ENCODE data around the gene PRM2.

Gene PRM2

GRCh38 chr16:11250091-11250785 is 26.0 kb downstream of the PRM2 start:
- TF ChIP-seq CTCF (conservative IDR thresholded peaks at IDR 0.05) = no peak
- TF ChIP-seq ZFX (IDR thresholded peaks at IDR 0.05) = no peak

GRCh38 chr16:11249233-11250061 is 26.8 kb downstream of the PRM2 start:
- no peak for TF ChIP-seq CTCF (conservative IDR thresholded peaks at IDR 0.05)
- TF ChIP-seq ZFX (IDR thresholded peaks at IDR 0.05) = no peak
- no peak overlapping the region for H3K27ac ChIP-seq

More at GRCh38 chr16:11250091-11250785, 26.0 kb downstream of the PRM2 start:
- H3K27ac ChIP-seq = no peak overlapping the region

DNA sequence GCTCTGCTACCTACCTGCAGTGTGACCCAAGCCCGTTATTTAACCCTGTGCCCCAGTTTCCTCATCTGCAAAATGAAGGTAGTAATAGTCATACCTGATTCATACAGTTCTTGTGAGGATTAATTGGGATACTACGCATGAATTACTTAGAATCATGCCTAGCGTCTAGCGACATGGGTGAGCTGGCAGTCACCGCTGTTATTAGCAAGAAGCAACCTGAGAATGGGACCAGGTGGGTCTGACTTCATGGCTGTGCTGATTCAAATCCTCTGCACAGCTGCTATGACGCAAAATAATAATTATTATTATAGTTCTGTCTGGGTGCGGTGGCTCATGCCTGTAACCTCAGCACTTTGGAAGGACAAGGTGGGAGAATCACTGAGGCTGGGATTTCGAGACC is 28.1 kb downstream of the PRM2 start:
- no peak overlapping the region for H3K27ac ChIP-seq
- no peak for TF ChIP-seq CTCF (conservative IDR thresholded peaks at IDR 0.05)

DNA sequence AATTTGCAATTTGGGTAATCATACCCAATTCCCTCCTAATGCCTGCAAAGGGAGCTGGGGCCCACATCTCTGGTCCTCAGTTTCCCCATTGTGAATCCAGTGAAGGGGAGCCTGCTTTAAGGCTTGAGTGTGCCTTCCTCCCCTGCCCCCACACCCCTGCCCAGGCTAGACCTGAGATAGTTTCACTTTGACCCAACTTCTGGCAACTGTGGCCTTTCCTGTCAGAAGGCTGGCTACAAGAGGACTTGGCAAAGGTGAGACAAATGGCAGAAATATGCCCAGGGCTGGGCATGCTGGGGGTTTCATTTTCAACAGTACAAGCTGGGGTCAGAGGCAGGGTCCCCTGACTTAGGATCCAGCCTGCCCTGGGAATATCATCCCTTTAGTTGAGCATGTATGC is 30.3 kb downstream of the PRM2 start:
- TF ChIP-seq CTCF (conservative IDR thresholded peaks at IDR 0.05) = no peak
- TF ChIP-seq ZFX (IDR thresholded peaks at IDR 0.05) = no peak

GRCh38 chr16:11245222-11245737 is 31.0 kb downstream of the PRM2 start:
- H3K27ac ChIP-seq = no peak overlapping the region
- no peak for TF ChIP-seq ZFX (IDR thresholded peaks at IDR 0.05)
- no peak for TF ChIP-seq CTCF (conservative IDR thresholded peaks at IDR 0.05)

More for the DNA sequence above, 30.3 kb downstream of the PRM2 start:
- H3K27ac ChIP-seq = no peak overlapping the region

DNA sequence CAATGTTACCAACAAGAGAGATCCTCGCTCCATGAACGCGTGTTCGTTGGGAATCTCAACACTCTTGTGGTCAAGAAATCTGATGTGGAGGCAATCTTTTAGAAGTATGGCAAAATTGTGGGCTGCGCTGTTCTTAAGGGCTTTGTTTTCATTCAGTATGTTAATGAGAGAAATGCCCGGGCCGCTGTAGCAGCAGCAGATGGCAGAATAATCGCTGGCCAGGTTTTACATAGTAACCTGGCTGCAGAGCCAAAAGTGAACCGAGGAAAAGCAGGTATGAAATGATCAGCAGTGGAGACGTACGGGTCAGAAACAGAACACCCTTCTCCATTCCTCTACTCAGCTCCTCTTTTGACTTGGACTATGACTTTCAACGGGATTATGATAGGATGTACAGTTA is 33.6 kb downstream of the PRM2 start:
- no peak for TF ChIP-seq CTCF (conservative IDR thresholded peaks at IDR 0.05)
- no peak overlapping the region for H3K27ac ChIP-seq
